NCI-H82 treated with DMSO at 0.1 percent for 48 hours (cell line): Measurements from ENCODE around the gene EIF2B4.
"Not testable (repeated sequence)": the region's sequence is repeated elsewhere in the genome, so short reads cannot be mapped to it uniquely, and the experiment has no call there.

Experiments
- DNase-seq: peaks from one replicate; lab custom pipeline; 2025; ENCODE audit not compliant: unreplicated experiment; lab: John Stamatoyannopoulos, UW

EIF2B4 gene

DNA sequence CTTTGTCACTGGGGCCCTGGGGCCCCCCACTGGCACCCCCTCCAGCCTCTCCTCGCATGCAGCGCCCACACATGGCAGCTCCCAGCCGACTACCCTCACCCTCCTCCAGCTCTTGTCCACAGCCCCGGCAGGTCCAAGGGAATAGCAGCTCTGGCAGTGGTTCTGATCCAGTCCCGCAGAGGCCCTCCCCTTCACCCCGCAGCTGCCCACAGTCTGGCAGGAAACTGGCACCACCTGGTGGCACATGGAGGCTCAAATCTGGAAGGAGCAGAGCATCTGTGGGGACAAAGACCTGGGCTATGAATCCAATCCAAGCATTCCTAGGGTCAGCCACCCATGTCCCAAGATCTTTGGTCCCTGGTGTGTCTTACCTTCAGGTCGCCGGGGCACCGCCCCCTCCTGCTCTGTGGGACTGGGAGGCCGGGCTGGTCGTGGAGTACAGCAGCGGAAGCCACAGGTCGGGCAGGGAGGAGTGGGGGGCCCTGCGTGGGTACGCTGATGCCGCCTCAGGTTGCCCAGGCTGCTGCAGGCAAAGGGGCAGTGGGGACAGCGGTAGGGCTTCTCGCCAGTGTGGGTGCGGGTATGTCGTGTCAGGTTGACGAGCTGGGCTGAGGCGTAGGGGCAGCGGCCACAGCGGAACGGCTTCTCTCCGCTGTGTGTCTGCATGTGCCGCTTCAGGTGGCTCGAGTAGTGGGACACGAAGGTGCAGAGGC lies 8.1 kb upstream of the EIF2B4 start:
- DNase-seq, result no peak

GRCh38 chr2:27377618-27378095 lies 7.5 kb upstream of the EIF2B4 start:
- no peak for DNase-seq

DNA sequence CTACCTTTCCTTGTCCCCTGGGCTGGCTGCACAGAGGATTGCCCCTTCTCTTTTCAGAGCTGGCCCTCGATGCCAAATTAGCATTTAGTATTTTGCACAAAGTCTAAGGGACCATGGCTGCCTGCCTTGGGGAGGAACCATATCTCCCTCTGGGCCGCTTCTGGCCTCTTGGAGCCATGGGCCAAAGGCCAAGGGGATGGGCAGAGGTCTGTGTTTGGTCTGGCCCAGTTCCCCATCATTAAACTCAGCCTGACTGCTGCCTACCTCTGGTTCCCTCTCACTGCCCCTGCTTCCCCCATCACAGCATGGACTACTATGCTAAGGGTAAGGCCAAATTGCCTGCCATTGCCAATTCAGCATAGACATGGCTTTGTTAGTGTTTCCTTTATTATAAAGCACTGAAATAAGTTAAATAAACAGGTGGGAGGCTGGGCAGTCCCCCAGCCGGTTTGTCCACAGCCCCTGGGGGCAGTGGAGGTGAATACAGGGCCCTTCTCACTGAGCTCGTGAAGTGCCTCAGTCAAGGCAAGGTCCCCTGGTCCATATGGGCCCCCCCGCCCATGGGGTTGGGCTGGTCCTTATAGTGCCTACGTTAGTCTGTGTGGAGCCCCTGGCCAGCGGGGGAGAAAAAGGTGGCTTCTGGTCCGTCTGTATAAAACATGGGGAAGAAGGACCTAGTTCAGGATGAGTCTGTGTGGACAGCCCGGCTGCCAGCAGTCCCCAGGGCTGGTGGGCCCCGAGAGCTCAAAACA lies 6.9 kb upstream of the EIF2B4 start:
- no peak for DNase-seq

DNA sequence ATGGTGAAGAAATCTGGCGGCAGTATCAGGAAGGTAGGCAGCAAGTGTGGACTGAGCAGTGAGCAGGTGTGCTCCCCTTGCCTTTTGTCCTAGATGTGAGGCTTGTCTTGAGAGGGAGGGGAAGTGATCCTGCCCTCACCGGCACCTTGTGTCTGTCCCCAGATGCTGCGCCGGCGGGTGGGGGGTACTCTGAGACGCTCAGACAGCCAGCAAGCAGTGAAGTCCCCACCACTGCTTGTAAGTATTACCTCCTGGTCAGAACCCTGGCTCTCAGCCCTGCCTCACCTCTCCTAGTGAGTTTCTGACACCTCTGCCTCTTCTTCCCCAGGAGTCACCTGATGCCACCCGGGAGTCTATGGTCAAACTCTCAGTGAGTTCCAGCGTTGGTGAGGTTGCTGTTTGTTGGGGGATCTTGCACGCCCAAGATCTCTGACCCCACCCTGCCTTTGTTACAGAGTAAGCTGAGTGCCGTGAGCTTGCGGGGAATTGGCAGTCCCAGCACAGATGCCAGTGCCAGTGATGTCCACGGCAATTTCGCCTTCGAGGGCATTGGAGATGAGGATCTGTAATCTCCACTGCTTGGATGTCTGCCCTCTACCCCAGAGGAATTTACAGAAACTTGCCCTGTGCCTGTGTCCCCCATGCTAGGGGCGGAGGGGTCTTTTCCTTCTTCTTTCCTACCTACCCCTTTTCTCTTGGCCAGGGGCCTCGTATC lies 6.2 kb upstream of the EIF2B4 start:
- no peak for DNase-seq

DNA sequence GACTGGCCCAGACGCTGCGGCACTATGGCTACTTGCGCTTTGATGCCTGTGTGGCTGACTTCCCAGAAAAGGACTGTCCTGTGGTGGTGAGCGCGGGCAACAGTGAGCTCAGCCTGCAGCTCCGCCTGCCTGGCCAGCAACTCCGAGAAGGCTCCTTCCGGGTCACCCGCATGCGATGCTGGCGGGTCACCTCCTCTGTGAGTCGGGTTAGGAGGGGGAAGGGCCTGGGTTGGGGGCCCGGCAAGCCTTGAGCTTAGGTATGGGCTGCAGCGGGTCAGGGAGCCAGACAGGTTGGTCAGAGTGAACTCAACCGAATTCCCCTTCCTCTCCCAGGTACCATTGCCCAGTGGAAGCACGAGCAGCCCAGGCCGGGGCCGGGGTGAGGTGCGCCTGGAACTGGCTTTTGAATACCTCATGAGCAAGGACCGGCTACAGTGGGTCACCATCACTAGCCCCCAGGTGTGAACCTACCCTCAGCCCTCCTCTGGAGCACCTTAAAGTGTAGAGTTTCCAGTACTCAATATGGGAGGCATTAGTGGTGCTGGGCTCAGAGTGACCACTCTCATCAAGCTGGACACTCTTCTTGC lies 5.5 kb upstream of the EIF2B4 start:
- DNase-seq, result no peak

GRCh38 chr2:27373567-27373966 lies 3.4 kb upstream of the EIF2B4 start:
- DNase-seq, result no peak

GRCh38 chr2:27372937-27373336 lies 2.8 kb upstream of the EIF2B4 start:
- DNase-seq, result no peak

DNA sequence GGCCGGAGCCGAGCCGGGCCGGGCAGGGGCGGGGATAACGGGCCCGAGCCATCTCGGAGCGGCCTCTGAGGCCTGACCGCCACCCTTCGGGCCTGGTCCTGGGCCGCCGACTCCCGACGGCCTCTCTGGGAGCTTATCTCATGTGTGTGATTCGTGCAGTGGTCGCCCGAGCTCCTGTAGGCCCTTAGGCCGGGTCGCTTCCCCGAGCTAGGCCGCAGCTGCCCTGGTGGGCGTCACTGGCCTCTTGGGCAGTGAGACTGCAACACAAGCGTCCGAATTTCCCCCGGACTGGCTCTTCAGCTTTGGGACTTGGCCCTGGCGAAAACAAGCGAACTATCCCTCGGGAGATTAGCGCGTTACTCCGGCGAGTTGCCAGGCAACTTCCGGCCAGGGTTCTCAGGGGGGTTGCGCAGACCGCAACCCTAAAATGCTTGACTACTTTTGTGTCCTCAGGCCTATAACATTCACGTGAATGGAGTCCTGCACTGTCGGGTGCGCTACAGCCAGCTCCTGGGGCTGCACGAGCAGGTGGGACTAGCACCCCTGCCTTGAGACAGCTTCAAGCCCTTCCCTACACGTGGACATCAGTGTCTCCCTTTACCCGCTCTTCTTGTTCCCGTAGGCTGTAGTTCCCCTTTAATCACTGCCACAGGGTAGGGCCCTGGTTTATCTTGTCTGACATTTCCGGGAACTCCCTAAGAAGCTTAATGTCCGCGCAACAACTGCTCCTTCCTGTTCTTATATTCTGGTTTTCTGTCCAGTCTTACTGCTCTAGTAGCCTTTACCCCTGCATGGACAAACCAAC lies 880 bp upstream of the EIF2B4 start:
- peak; percentile 45 for DNase-seq

GRCh38 chr2:27369471-27370025 lies 590 bp downstream of the EIF2B4 start:
- DNase-seq, result no peak

DNA sequence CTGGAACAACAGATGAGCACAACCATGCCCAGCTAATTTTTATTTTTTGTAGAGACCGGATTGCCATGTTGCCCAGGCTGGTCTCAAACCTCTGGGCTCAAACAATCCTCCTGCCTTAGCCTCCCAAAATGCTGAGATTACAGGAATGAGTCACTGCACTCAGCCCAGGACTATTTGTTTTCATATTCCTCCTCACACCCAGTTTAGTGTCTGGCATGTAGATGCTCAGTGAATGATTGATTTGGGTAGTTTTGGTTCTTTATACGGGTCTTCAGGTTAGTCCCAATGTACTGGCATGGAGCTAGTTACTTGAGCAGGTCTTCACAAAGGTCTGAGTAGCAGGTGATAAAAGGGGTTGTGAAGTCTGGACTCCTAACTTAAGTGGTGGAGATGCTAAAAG lies 6.2 kb downstream of the EIF2B4 start:
- no peak for DNase-seq

GRCh38 chr2:27362678-27363420 lies 7.3 kb downstream of the EIF2B4 start:
- no peak for DNase-seq

GRCh38 chr2:27356382-27357181 lies 13.6 kb downstream of the EIF2B4 start, which contains the start of gene GTF3C2:
GTF3C2 (minus strand) TSS chr2:27356764; CDS start chr2:27343554, 13,210 bp downstream.
- DNase-seq, result peak; percentile 94

DNA sequence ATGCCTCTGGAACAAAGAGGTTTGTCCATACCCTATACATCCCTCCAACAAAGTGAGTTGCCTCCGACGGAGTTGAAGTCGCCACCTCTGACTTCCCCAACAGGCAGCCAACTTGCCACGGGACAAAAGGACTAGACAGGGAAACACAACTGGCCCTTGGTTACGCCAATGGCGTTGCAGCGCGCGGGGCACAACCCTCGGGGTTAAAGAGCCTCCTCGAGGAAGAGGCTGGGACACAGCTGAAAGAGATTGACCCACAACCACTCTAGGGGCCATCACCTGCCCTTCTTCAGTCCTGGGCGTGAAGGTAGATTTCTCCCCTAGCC lies 14.1 kb downstream of the EIF2B4 start:
- DNase-seq, result peak; percentile 26

GRCh38 chr2:27354597-27354927 lies 15.6 kb downstream of the EIF2B4 start:
- no peak for DNase-seq

- peak; percentile 25 for DNase-seq
Measured at GRCh38 chr2:27353762-27354596, 16.2 kb downstream of the EIF2B4 start.

GRCh38 chr2:27353386-27353761 lies 16.8 kb downstream of the EIF2B4 start:
- not testable (repeated sequence) for DNase-seq

DNA sequence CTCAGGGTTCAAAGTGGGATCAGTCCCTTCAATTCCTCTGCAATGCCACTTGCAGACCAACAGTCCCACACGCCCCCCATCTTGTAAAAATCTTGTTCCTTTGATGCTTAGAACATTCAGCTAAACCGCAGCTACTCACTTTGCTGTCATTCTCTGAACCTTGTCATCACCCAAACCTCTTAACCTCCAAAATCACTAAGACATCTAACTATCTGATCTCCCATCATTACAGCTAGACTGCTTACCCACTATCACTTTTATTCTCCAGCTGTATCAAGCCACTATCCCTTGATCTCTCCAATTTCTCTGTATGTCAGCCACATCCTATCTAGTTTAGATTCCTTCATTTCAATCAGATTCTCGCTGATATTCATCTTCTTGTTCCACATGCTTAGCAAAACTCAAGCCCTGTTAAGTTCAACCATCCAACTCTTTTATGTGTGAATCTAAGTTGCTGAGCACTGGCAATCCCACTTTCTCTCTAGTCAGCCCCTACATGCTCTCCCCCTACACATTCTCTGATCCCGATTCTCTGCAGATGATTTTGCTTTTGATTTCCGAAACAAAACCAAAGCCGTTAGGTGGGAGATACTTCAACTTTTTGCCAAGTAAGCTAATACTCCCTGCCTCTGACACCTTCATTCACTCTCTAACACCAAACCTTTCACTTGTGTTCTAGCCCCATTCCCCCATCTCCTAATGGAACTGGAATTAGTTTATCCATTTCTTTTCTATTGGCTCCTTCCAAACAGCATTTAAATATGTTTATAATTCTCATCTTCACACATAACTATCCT lies 18.1 kb downstream of the EIF2B4 start:
- DNase-seq, result no peak
